Panc1 (cell line): ENCODE measurements around the gene METTL4.

Experiments
- CTCF ChIP-seq: fragments of 450-650 bp; IDR thresholded peaks from 2 replicates; pipeline ENCODE4 v1.5.1; 2017; ENCODE audit warnings: mild to moderate bottlenecking
- POLR2AphosphoS5 ChIP-seq: IDR thresholded peaks from 2 replicates; pipeline ENCODE4 v1.6.1; 2012; ENCODE audit warnings: mild to moderate bottlenecking, low read depth, low read length, moderate library complexity
- REST ChIP-seq, 2 experiments: IDR thresholded peaks; 2 replicates each; pipeline ENCODE4 v1.6.1; 2011 to 2012; ENCODE audit warnings: low read depth in 2 of 2, control low read depth in 1 of 2, low read length in 1 of 2, mild to moderate bottlenecking in 1 of 2, moderate library complexity in 1 of 2; ENCODE audit not compliant: insufficient read depth in 1 of 2
- SIN3A ChIP-seq: IDR thresholded peaks from 2 replicates; pipeline ENCODE4 v1.6.1; 2012; ENCODE audit warnings: low read depth, mild to moderate bottlenecking, low read length, moderate library complexity, borderline replicate concordance; ENCODE audit not compliant: insufficient read depth
- TCF7L2 ChIP-seq: IDR thresholded peaks from 2 replicates; pipeline ENCODE4 v1.6.1; 2011; ENCODE audit warnings: mild to moderate bottlenecking, low read depth, low read length, inconsistent platforms

GRCh38 chr18:2612996-2613395 is 41.7 kb upstream of the METTL4 start:
- no peak for TF ChIP-seq CTCF
- TF ChIP-seq SIN3A: no peak
- no peak for TF ChIP-seq POLR2AphosphoS5
- TF ChIP-seq REST (IDR thresholded peaks at IDR 0.05; ENCODE audit: insufficient read depth in 1 of 2, low read depth in 2 of 2, low read length in 1 of 2): no peak
- no peak for TF ChIP-seq TCF7L2
